Measurements from ENCODE around the gene NKX1-1.

NKX1-1 gene

GRCh38 chr4:1367230-1367935 is 38.9 kb downstream of the NKX1-1 start:
- no peaks in the 10 kb centered on the region for H3K79me2 ChIP-seq (ENCODE audit: control insufficient read depth, low read length)
- no peaks in the 10 kb centered on the region for H3K36me3 ChIP-seq (ENCODE audit: control insufficient read depth, low read length)
- H3K27me3 ChIP-seq (ENCODE audit: control insufficient read depth, low read length): no peaks in the 10 kb centered on the region
- H4K20me1 ChIP-seq (ENCODE audit: control insufficient read depth, insufficient read depth, low read depth, low read length): no peaks in the 10 kb centered on the region
- no peaks in the 10 kb centered on the region for H3K4me1 ChIP-seq (ENCODE audit: control insufficient read depth, low read length)
- no peak overlapping the region for H3K4me2 ChIP-seq (ENCODE audit: low read length)
- no peaks in the 10 kb centered on the region for H3F3A ChIP-seq (ENCODE audit: control insufficient read depth, insufficient read depth)
- no peak for TF ChIP-seq EZH2phosphoT487 (IDR thresholded peaks at IDR 0.05; ENCODE audit: borderline replicate concordance, low read length)
- TF ChIP-seq, protein P1, sequence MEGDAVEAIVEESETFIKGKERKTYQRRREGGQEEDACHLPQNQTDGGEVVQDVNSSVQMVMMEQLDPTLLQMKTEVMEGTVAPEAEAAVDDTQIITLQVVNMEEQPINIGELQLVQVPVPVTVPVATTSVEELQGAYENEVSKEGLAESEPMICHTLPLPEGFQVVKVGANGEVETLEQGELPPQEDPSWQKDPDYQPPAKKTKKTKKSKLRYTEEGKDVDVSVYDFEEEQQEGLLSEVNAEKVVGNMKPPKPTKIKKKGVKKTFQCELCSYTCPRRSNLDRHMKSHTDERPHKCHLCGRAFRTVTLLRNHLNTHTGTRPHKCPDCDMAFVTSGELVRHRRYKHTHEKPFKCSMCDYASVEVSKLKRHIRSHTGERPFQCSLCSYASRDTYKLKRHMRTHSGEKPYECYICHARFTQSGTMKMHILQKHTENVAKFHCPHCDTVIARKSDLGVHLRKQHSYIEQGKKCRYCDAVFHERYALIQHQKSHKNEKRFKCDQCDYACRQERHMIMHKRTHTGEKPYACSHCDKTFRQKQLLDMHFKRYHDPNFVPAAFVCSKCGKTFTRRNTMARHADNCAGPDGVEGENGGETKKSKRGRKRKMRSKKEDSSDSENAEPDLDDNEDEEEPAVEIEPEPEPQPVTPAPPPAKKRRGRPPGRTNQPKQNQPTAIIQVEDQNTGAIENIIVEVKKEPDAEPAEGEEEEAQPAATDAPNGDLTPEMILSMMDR (IDR thresholded peaks at IDR 0.05; ENCODE audit: low read depth, low read length, poor library complexity, severe bottlenecking): no peak
- H3K27ac ChIP-seq (ENCODE audit: low read depth, low read length): no peak overlapping the region
- no peaks in the 10 kb centered on the region for H3K9me2 ChIP-seq (replicated peaks; ENCODE audit: control insufficient read depth, low read length)
- H3K9me3 ChIP-seq (ENCODE audit: control insufficient read depth, insufficient read depth, low read length): no peaks in the 10 kb centered on the region
- no peak overlapping the region for H3K4me3 ChIP-seq (ENCODE audit: low read length)

DNA sequence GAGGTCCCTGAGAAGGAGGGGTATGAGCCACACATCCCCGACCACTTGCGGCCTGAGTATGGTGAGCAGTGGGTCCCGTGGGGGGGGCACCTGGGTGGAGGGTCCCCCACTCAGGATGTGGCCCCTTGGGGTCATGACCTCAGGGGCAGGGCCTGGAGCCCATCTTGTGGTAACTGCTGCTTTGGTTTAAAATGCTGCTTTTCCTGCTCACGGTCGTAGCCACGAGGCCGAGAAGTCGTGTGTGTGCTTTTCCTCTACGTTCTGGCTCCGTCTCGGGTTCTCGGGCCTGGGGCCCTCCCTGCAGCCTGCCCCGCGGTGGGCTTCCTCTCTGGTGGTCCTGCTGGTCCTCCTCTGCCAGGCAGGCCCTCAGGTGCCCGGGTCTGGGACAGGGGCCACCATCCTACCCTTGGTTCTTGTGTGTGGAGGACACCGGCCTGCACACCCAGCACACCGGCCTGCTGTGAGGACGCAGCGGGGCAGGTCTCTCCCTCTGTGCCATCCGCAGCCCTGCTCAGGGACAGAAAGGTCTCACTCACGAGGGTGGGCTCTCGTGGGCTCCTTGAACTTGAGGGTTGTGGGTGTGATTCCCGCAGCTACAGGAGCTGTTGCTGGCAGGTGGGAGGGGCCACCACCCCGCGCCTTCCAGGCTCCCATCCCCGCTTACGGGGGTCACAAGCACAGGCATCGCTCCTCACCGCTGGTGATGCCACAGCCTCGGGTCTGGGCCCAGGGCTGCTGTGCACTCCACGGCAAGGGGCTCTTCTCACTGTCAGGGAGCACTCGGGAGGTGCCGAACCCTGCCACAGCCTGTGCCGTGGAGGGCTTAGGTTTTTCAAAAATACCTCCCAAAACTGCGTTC is 39.6 kb downstream of the NKX1-1 start:
- Histone ChIP-seq H3K9me3 (ENCODE audit: control insufficient read depth, insufficient read depth, low read length) (no peaks in the 10 kb centered on the region), H3K9me2 (replicated peaks; ENCODE audit: control insufficient read depth, low read length) (no peaks in the 10 kb centered on the region), H3K4me3 (ENCODE audit: low read length) (no peak overlapping the region), H3F3A (ENCODE audit: control insufficient read depth, insufficient read depth) (no peaks in the 10 kb centered on the region), H3K27me3 (ENCODE audit: control insufficient read depth, low read length) (no peaks in the 10 kb centered on the region), H3K79me2 (ENCODE audit: control insufficient read depth, low read length) (no peaks in the 10 kb centered on the region), H4K20me1 (ENCODE audit: control insufficient read depth, insufficient read depth, low read depth, low read length) (no peaks in the 10 kb centered on the region), H3K4me1 (ENCODE audit: control insufficient read depth, low read length) (no peaks in the 10 kb centered on the region), H3K4me2 (ENCODE audit: low read length) (no peak overlapping the region), H3K36me3 (ENCODE audit: control insufficient read depth, low read length) (no peaks in the 10 kb centered on the region), H3K27ac (ENCODE audit: low read depth, low read length) (no peak overlapping the region)
- TF ChIP-seq, protein P1 (IDR thresholded peaks at IDR 0.05; ENCODE audit: low read depth, low read length, poor library complexity, severe bottlenecking): no peak
- no peak for TF ChIP-seq EZH2phosphoT487 (IDR thresholded peaks at IDR 0.05; ENCODE audit: borderline replicate concordance, low read length)

DNA sequence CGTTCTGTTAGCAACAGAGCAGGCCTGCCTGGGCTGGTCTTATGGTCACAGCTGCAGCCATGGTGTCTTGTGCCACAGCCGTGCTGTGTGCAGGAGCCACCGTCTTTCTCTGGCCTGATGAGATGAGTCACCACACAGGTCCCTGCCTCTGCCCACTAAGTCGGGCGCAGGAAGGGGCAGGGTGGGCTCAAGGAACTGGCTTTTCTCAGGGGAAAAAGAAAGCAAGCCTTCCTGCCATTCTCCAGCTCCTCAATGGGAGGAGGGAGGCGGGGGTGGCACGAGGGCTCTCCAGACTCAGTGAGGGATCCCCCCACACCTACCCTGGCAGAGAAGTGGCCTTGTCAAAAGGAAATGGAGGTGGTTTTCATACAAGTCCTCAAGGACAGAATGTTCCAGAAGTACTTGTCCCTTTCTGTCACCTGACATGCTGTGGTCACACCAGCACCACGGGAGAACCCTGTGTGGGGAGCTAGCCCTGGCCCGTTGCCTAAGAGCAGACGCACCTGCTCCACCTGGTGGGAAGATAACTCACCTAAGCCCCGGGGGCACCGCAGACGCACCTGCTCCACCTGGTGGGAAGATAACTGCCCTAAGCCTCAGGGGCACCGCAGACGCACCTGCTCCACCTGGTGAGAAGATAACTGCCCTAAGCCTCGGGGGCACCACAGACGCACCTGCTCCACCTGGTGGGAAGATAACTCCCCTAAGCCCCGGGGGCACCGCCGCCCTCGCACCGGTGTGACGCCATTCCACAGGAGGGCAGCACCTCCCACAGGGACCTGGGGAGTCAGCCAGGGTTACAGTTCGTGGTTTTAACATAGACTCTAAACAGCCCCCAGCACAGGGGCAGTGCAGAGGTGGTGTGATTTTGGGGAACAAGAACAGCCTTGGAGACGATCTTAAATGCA is 40.7 kb downstream of the NKX1-1 start:
- no peak overlapping the region for H3K4me3 ChIP-seq (ENCODE audit: low read length)

More for the DNA sequence above, 40.7 kb downstream of the NKX1-1 start:
- no peaks in the 10 kb centered on the region for H3K27me3 ChIP-seq (ENCODE audit: control insufficient read depth, low read length)
- no peaks in the 10 kb centered on the region for H3K9me2 ChIP-seq (replicated peaks; ENCODE audit: control insufficient read depth, low read length)
- no peaks in the 10 kb centered on the region for H3K36me3 ChIP-seq (ENCODE audit: control insufficient read depth, low read length)
- H3F3A ChIP-seq (ENCODE audit: control insufficient read depth, insufficient read depth): no peaks in the 10 kb centered on the region
- H3K4me1 ChIP-seq (ENCODE audit: control insufficient read depth, low read length): no peaks in the 10 kb centered on the region
- no peak for TF ChIP-seq EZH2phosphoT487 (IDR thresholded peaks at IDR 0.05; ENCODE audit: borderline replicate concordance, low read length)
- TF ChIP-seq, protein P1 (IDR thresholded peaks at IDR 0.05; ENCODE audit: low read depth, low read length, poor library complexity, severe bottlenecking): peak; percentile 27
- no peaks in the 10 kb centered on the region for H3K9me3 ChIP-seq (ENCODE audit: control insufficient read depth, insufficient read depth, low read length)
- H3K27ac ChIP-seq (ENCODE audit: low read depth, low read length): no peak overlapping the region
- H3K79me2 ChIP-seq (ENCODE audit: control insufficient read depth, low read length): no peaks in the 10 kb centered on the region
- no peak overlapping the region for H3K4me2 ChIP-seq (ENCODE audit: low read length)
- no peaks in the 10 kb centered on the region for H4K20me1 ChIP-seq (ENCODE audit: control insufficient read depth, insufficient read depth, low read depth, low read length)
